ENCODE results near the gene COPZ2. TPM values are rescaled to one million over a fixed set of nuclear protein-coding genes. Genes with fewer than 3 reads are reported as not detected.
A peak's percentile ranks its signal among the peaks of the same experiment; 100 is the strongest.

Gene COPZ2
- total RNA-seq, 1 experiment from 2014 or later = not detected

GRCh38 chr17:48002916-48003416 is 34.6 kb downstream of the COPZ2 start:
- H2AFZ ChIP-seq (ENCODE audit: low read depth, low read length, poor library complexity, severe bottlenecking) = peak overlapping the region; percentile 76
- H4K20me1 ChIP-seq (ENCODE audit: insufficient read depth) = no peaks in the 10 kb centered on the region
- H3K4me2 ChIP-seq (ENCODE audit: low read length) = peak overlapping the region; percentile 30
- no peak overlapping the region for H3K4me3 ChIP-seq (replicated peaks in 1 of 2; ENCODE audit: low read depth in 1 of 2, low read length in 2 of 2)
- no peaks in the 10 kb centered on the region for H3K79me2 ChIP-seq (ENCODE audit: insufficient read depth, low read length)
- peak overlapping the region; percentile 20; the same call in 1 of the 2 replicates for H3K27ac ChIP-seq (ENCODE audit: low read depth, low read length)
- H3K9me2 ChIP-seq (ENCODE audit: insufficient read depth) = no peaks in the 10 kb centered on the region
- DNase-seq (ENCODE audit: low read depth, low spot score) (no peak), ATAC-seq (no peak)
- TF ChIP-seq YY1 (IDR thresholded peaks at IDR 0.05; ENCODE audit: extremely low read depth, insufficient replicate concordance, low read depth, low read length) (no peak), SRF (IDR thresholded peaks at IDR 0.05; ENCODE audit: low read depth) (no peak), TCF7L2 (IDR thresholded peaks at IDR 0.05; ENCODE audit: borderline replicate concordance, extremely low read depth, insufficient read depth, insufficient read length) (no peak), CBX3 (IDR thresholded peaks at IDR 0.05; ENCODE audit: low read depth) (no peak), ZNF274 (IDR thresholded peaks at IDR 0.05; ENCODE audit: low read depth, low read length) (no peak), ZFX (IDR thresholded peaks at IDR 0.05) (no peak), EGR1 (IDR thresholded peaks at IDR 0.05; ENCODE audit: low read depth) (no peak), FOSL1 (IDR thresholded peaks at IDR 0.05; ENCODE audit: low read depth) (no peak), EZH2phosphoT487 (IDR thresholded peaks at IDR 0.05; ENCODE audit: borderline replicate concordance) (no peak), ELF1 (IDR thresholded peaks at IDR 0.05; ENCODE audit: borderline replicate concordance, low read depth) (no peak), EZH2 (IDR thresholded peaks at IDR 0.05) (no peak), ATF3 (IDR thresholded peaks at IDR 0.05) (no peak), POLR2AphosphoS5 (IDR thresholded peaks at IDR 0.05; ENCODE audit: low read depth, low read length) (no peak)
- TF ChIP-seq, protein P1, sequence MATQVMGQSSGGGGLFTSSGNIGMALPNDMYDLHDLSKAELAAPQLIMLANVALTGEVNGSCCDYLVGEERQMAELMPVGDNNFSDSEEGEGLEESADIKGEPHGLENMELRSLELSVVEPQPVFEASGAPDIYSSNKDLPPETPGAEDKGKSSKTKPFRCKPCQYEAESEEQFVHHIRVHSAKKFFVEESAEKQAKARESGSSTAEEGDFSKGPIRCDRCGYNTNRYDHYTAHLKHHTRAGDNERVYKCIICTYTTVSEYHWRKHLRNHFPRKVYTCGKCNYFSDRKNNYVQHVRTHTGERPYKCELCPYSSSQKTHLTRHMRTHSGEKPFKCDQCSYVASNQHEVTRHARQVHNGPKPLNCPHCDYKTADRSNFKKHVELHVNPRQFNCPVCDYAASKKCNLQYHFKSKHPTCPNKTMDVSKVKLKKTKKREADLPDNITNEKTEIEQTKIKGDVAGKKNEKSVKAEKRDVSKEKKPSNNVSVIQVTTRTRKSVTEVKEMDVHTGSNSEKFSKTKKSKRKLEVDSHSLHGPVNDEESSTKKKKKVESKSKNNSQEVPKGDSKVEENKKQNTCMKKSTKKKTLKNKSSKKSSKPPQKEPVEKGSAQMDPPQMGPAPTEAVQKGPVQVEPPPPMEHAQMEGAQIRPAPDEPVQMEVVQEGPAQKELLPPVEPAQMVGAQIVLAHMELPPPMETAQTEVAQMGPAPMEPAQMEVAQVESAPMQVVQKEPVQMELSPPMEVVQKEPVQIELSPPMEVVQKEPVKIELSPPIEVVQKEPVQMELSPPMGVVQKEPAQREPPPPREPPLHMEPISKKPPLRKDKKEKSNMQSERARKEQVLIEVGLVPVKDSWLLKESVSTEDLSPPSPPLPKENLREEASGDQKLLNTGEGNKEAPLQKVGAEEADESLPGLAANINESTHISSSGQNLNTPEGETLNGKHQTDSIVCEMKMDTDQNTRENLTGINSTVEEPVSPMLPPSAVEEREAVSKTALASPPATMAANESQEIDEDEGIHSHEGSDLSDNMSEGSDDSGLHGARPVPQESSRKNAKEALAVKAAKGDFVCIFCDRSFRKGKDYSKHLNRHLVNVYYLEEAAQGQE (IDR thresholded peaks at IDR 0.05; ENCODE audit: low read depth) = no peak
- H3K27me3 ChIP-seq (ENCODE audit: insufficient read depth, low read length) = no peaks in the 10 kb centered on the region
- H3K9me3 ChIP-seq (ENCODE audit: control insufficient read depth in 1 of 2, insufficient read depth in 1 of 2, low read depth in 1 of 2, low read length in 2 of 2) = no peaks in the 10 kb centered on the region
- H3K9ac ChIP-seq (ENCODE audit: low read length) = peak overlapping the region; percentile 21; the same call in 1 of the 2 replicates
- ChIA-PET RAD21 (ENCODE audit: low non-redundant PET in 1 of 2, low total read pairs in 2 of 2, uncharacterized antibody in 2 of 2, unreplicated experiment in 2 of 2) (no interaction called here), CTCF (interaction anchor here (1.5 to 2.3 kb wide), 3 partner anchors 8 to 22 kb away, joined by 4 to 10 read pairs (median 4); no protein-coding TSS in a partner anchor), POLR2A (interaction anchor here (2.1 kb wide), 1 partner anchor 31 kb away, joined by 8 read pairs; the partner anchor contains the start of gene CDK5RAP3)
- H3K36me3 ChIP-seq (ENCODE audit: control insufficient read depth in 1 of 2, insufficient read depth in 2 of 2, low read length in 2 of 2) = no peaks in the 10 kb centered on the region
- no TSS peak for BruUV-seq (replicated peaks)
- H3K4me1 ChIP-seq (ENCODE audit: control insufficient read depth in 1 of 2, insufficient read depth in 2 of 2, low read length in 2 of 2) = peaks cover 16 to 41% of the 10 kb centered on the region in 2 experiments
- intact Hi-C loops (cut with micrococcal nuclease) = no loop called here

Measured in HCT116 (cell line).